GM10248 (cell line): Measurements from ENCODE around the gene MITF.

Experiments
- CTCF ChIA-PET: fragments of 300-600 bp; sonication (Branson Sonifier 250); formaldehyde crosslinking; extraction: SDS; loops from one replicate; lab custom pipeline; 2021; ENCODE audit warnings: antibody characterized with exemption; lab: Yijun Ruan, JAX
- POLR2A ChIA-PET: fragments of 350-650 bp; sonication (Branson Sonifier 250); formaldehyde crosslinking; extraction: SDS; loops from one replicate; lab custom pipeline; 2020; ENCODE audit warnings: antibody characterized with exemption; lab: Yijun Ruan, JAX
- DNase-seq: peaks from one replicate; pipeline ENCODE4 v3.0.0; 2012; ENCODE audit errors: extremely low spot score
- TF ChIP-seq, protein P1 (sequence below): IDR thresholded peaks from 2 replicates; pipeline ENCODE4 v1.5.1; 2012; ENCODE audit warnings: mild to moderate bottlenecking, low read depth; ENCODE audit errors: extremely low read depth, missing control alignments, control extremely low read depth

The MITF gene

DNA sequence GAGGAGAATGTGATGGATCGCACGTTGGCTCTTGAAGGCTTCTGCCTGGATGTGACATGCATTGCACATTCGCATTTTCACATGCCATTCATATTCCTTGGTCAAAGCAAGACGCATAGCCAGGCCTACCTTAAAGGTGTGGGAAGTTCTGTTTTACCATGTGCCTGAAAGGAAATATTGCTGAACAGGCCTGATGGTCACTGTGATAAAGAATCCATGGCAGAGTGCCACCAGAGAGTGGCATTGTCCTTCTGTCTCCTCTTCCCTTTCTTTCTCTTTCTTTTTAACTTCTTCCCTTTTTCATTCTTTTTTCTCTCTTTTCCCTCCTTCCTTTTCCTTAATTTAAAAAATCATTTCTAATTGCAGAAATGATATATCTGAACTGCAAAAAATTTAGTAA lies 15.9 kb upstream of the MITF start:
- POLR2A ChIA-PET: no interaction called here
- TF ChIP-seq, protein P1, sequence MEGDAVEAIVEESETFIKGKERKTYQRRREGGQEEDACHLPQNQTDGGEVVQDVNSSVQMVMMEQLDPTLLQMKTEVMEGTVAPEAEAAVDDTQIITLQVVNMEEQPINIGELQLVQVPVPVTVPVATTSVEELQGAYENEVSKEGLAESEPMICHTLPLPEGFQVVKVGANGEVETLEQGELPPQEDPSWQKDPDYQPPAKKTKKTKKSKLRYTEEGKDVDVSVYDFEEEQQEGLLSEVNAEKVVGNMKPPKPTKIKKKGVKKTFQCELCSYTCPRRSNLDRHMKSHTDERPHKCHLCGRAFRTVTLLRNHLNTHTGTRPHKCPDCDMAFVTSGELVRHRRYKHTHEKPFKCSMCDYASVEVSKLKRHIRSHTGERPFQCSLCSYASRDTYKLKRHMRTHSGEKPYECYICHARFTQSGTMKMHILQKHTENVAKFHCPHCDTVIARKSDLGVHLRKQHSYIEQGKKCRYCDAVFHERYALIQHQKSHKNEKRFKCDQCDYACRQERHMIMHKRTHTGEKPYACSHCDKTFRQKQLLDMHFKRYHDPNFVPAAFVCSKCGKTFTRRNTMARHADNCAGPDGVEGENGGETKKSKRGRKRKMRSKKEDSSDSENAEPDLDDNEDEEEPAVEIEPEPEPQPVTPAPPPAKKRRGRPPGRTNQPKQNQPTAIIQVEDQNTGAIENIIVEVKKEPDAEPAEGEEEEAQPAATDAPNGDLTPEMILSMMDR: no peak
- no peak for DNase-seq
- CTCF ChIA-PET: no interaction called here

DNA sequence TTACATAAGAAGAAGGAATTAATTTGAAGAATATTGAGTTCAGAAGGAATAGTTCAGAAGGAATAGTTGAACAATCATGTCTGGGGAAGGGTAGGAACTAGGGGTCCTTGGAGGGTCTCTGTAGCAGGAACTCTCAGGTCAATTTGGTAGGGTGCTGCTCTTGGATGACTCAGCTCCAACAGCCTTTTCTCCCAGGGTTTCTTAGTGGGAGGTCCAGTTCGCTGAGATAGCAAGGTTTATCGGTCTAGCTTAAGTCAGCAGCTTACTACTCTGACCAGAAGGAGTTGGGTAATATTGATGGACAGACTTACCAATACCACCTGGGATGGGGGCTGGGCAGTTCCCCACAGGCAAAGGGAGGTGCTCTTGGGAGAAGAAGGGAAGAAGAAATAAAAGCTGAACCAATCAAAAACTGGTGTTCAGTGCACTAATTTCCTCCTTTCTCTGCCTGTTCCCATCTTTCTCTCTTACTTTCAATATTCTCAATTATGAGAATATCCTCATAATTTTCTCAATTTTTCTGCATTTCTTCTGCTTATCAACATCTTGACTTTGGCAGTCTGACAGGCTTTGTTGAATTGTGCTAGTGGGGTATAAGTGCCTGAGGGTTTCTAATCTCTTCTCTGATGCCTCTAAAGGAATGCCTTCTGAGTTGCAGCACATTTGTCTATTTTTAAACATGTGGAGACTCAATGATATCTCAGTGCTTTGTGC lies 14.4 kb upstream of the MITF start:
- DNase-seq: no peak
- CTCF ChIA-PET: interaction anchor here (0.9 kb wide), 1 partner anchor 26 kb away, joined by 3 read pairs; no protein-coding TSS in a partner anchor
- POLR2A ChIA-PET: no interaction called here
- TF ChIP-seq, protein P1: no peak

DNA sequence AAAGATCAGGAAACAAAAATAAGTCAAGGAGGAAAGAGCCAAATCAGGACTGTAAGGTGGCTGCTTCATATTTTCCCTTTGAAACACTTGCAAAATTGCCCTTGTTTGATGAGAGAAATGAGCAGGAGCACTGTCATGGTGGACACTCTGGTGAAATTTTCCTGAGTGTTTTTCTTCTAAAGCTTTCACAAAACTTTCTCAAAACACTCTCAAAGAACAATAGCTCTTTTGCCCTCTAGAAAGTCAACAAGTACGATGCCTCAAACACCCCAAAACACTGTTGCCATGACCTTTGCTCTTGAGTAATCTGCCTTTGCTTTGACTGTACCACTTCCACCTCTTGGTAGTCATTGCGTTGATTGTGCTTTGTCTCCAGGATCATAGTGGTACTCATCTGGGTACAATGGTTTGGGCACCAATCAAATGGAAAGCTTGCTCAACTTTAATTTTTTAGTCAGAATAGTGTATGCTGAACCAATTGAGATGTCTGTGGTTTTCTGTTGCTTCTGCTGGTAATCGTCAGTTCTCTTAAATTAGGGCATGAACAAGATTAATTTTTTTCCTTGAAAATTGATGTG lies 13.2 kb upstream of the MITF start:
- ChIA-PET CTCF (no interaction called here), POLR2A (no interaction called here)
- DNase-seq: no peak
- TF ChIP-seq, protein P1: no peak

DNA sequence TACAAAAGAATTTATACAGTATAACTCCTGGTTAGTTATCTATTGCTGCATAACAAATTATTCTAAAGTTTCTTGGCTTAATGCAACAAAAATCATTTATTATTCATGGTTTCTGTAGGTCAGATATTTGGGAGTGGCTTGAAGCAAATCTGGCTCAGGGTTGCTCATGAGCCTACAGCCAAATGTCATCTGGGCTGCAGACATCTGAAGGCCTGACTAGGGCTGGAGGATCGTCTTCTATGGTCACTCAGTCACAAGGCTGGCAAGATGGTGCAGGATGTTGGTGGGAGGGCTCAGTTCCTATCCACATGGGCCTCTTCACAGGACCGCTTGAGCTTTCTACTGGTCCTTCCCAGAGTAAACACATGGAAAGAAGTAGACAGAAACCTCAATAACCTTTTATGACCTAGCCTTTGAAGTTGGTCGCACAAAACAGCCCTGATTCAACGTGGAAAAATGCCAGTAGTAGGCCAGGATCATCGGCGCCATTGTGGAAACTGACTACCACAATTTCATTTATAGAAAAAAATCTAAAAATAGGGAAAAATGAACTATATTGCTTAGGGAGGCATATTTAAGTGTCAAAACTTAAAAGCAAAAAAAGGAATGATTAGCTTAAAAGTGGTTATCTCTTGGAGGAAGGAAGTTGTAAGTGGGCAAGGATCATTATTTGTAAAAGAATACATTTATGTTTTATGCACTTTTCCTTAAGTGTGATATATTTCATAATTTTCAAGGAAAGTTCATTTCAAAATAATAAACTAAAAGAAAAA lies 9.9 kb upstream of the MITF start:
- CTCF ChIA-PET: no interaction called here
- POLR2A ChIA-PET: no interaction called here
- no peak for DNase-seq
- TF ChIP-seq, protein P1: no peak

DNA sequence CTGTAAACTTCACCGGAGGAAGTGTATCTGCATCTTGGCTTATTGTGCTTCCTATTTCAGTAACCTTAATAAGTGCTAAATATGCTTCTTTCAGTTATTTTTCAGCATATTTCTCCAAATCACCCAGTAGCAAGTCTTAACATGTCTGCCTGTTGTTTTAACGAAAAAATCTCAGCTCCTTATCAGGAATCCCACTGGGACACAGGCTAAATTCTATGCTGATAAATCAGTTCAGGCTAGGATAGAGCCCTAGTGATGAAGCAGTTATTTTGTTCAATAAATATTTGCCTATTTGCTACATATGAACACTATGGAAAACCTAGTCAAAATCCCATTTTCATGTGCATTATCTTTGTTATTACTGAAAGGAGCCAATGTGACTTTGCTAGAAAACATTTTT lies 8.2 kb upstream of the MITF start:
- CTCF ChIA-PET: interaction anchor here (0.9 to 1.3 kb wide), 3 partner anchors 10 to 40 kb away, joined by 3 read pairs; no protein-coding TSS in a partner anchor
- TF ChIP-seq, protein P1: no peak
- DNase-seq: no peak
- POLR2A ChIA-PET: no interaction called here

DNA sequence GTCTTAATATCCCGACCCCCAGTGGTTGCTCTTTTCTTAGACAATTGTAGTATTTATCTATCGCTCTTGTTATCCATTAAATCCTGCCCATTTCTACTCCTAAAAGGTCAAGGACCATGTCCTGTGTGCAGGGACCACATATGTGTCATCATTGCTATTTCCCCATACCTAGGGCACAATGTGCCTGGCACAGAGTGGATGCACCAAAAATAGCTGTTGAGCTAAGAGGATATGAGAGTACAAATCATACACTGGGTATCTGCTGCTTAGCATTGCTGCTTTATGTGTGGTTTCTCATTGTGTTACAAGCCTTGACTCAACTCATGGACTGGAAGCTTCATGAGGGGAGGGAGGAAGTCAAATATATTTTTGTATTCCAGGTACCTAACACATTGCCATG lies 3.4 kb upstream of the MITF start:
- DNase-seq: no peak
- CTCF ChIA-PET: interaction anchor here (1.0 kb wide), 1 partner anchor 64 kb away, joined by 3 read pairs; no protein-coding TSS in a partner anchor
- TF ChIP-seq, protein P1: no peak
- POLR2A ChIA-PET: no interaction called here
